HepG2 (cell line): ENCODE results near the gene HEBP1. TPM values are rescaled to one million over a fixed set of nuclear protein-coding genes. Genes with fewer than 3 reads are reported as not detected.

Experiments
- ATM ChIP-seq: fragments of 450-650 bp; IDR thresholded peaks from 2 replicates; pipeline ENCODE4 v1.7.1; 2017; ENCODE audit warnings: mild to moderate bottlenecking, borderline replicate concordance
- CBFB ChIP-seq: sonication (generic); formaldehyde crosslinking; IDR thresholded peaks from 2 replicates; pipeline ENCODE4 v1.4.0; 2020; ENCODE audit warnings: missing genetic modification reagents
- CCAR2 ChIP-seq: fragments of 200-400 bp; formaldehyde crosslinking; optimal IDR thresholded peaks from 2 replicates; pipeline ENCODE3; 2018; ENCODE audit warnings: low read depth, mild to moderate bottlenecking, low read length, moderate library complexity
- CCDC6 ChIP-seq: sonication (generic); formaldehyde crosslinking; IDR thresholded peaks from 2 replicates; pipeline ENCODE4 v1.8.1; 2022; ENCODE audit warnings: mild to moderate bottlenecking, missing genetic modification reagents, moderate library complexity
- ETV6 ChIP-seq: sonication (generic); formaldehyde crosslinking; conservative IDR thresholded peaks from 2 replicates; pipeline ENCODE4 v1.4.0; 2020; ENCODE audit warnings: missing genetic modification reagents
- FOXO1 ChIP-seq: sonication (generic); formaldehyde crosslinking; IDR thresholded peaks from 2 replicates; pipeline ENCODE4 v1.4.0; 2020; ENCODE audit warnings: missing genetic modification reagents
- MEIS2 ChIP-seq: sonication (generic); formaldehyde crosslinking; IDR thresholded peaks from 2 replicates; pipeline ENCODE4 v1.9.0; 2021; ENCODE audit warnings: mild to moderate bottlenecking, missing genetic modification reagents
- MTA1 ChIP-seq: sonication (generic); formaldehyde crosslinking; IDR thresholded peaks from 2 replicates; pipeline ENCODE4 v1.4.0; 2020; ENCODE audit warnings: missing genetic modification reagents, mild to moderate bottlenecking, borderline replicate concordance
- MYNN ChIP-seq: sonication (generic); formaldehyde crosslinking; IDR thresholded peaks from 2 replicates; pipeline ENCODE4 v1.4.0; 2020; ENCODE audit warnings: mild to moderate bottlenecking, low read depth, missing genetic modification reagents
- RAD21 ChIP-seq: fragments of 450-650 bp; formaldehyde crosslinking; IDR thresholded peaks from 2 replicates; pipeline ENCODE4 v1.5.0; 2020; ENCODE audit warnings: mild to moderate bottlenecking
- RARG ChIP-seq: sonication (generic); formaldehyde crosslinking; IDR thresholded peaks from 2 replicates; pipeline ENCODE4 v1.4.0; 2020; ENCODE audit warnings: low read depth, mild to moderate bottlenecking, missing genetic modification reagents
- RFX3 ChIP-seq: IDR thresholded peaks from 2 replicates; pipeline ENCODE4 v1.6.1; 2016; ENCODE audit warnings: missing biosample characterization, missing genetic modification reagents
- SIX1 ChIP-seq: sonication (generic); formaldehyde crosslinking; IDR thresholded peaks from 2 replicates; pipeline ENCODE4 v1.4.0; 2020; ENCODE audit warnings: missing genetic modification reagents, borderline replicate concordance
- SMARCE1 ChIP-seq: fragments of 450-650 bp; IDR thresholded peaks from 2 replicates; pipeline ENCODE4 v1.6.1; 2017; ENCODE audit warnings: borderline replicate concordance
- SNRNP70 ChIP-seq: fragments of 200-400 bp; formaldehyde crosslinking; IDR thresholded peaks from 2 replicates; pipeline ENCODE4 v1.6.1; 2017; ENCODE audit warnings: mild to moderate bottlenecking, low read depth, low read length, moderate library complexity
- ZKSCAN5 ChIP-seq: sonication (generic); formaldehyde crosslinking; IDR thresholded peaks from 2 replicates; pipeline ENCODE4 v1.5.1; 2020; ENCODE audit warnings: mild to moderate bottlenecking, missing genetic modification reagents
- ZNF207 ChIP-seq: fragments of 450-650 bp; IDR thresholded peaks from 2 replicates; pipeline ENCODE4 v1.6.1; 2016; ENCODE audit warnings: antibody characterized with exemption, borderline replicate concordance
- ZNF644 ChIP-seq: IDR thresholded peaks from 2 replicates; pipeline ENCODE4 v1.6.1; 2016; ENCODE audit warnings: low read depth
- ZNF724P ChIP-seq: sonication (generic); formaldehyde crosslinking; IDR thresholded peaks from 2 replicates; pipeline ENCODE4 v1.8.0; 2022; ENCODE audit warnings: missing genetic modification reagents, borderline replicate concordance
- ZNF773 ChIP-seq: sonication (generic); formaldehyde crosslinking; IDR thresholded peaks from 2 replicates; pipeline ENCODE4 v1.4.0; 2020; ENCODE audit warnings: missing genetic modification reagents, borderline replicate concordance
- ZNF83 ChIP-seq: sonication (generic); formaldehyde crosslinking; IDR thresholded peaks from 2 replicates; pipeline ENCODE4 v1.4.0; 2020; ENCODE audit warnings: missing genetic modification reagents, mild to moderate bottlenecking, borderline replicate concordance
- ZSCAN12 ChIP-seq: sonication (generic); formaldehyde crosslinking; IDR thresholded peaks from 2 replicates; pipeline ENCODE4 v1.9.0; 2021; ENCODE audit warnings: mild to moderate bottlenecking, missing genetic modification reagents
- ZSCAN30 ChIP-seq: sonication (generic); formaldehyde crosslinking; IDR thresholded peaks from 2 replicates; pipeline ENCODE4 v1.5.0; 2020; ENCODE audit warnings: mild to moderate bottlenecking, missing genetic modification reagents
- polyA plus RNA-seq, 8 experiments: library from polyadenylated mRNA; depleted of rRNA in 3 of 8; stranded (reverse) in 7 of 8; unstranded in 1 of 8; fragments of >200 nt; fragmentation: Illumina TruSeq in 4 of 8; extraction: Trizol in 4 of 8; gene quantifications; 2 replicates each; pipeline versions ENCODE4 v1.2.1 to v1.2.3, GENCODE V29; 2011 to 2016; ENCODE audit warnings: low read depth in 4 of 8, missing spikeins in 1 of 8, mixed read lengths in 1 of 8; ENCODE audit not compliant: insufficient read depth in 1 of 8
- total RNA-seq, 5 experiments: library from RNA; depleted of rRNA; stranded (reverse); fragments of >200 nt; fragmentation: Illumina TruSeq; extraction: Trizol; gene quantifications; 2 replicates each; pipeline ENCODE4 v1.2.3, GENCODE V29; 2016; ENCODE audit warnings: low read depth in 1 of 5
- TF ChIP-seq, protein P1 (sequence below): sonication (generic); formaldehyde crosslinking; conservative IDR thresholded peaks from 2 replicates; pipeline ENCODE4 v1.5.0; 2020; ENCODE audit warnings: missing genetic modification reagents
- TF ChIP-seq, protein P2 (sequence below): sonication (generic); formaldehyde crosslinking; IDR thresholded peaks from 2 replicates; pipeline ENCODE4 v1.4.0; 2020; ENCODE audit warnings: mild to moderate bottlenecking, low read depth, missing genetic modification reagents
- TF ChIP-seq, protein P3 (sequence below): sonication (generic); formaldehyde crosslinking; IDR thresholded peaks from 2 replicates; pipeline ENCODE4 v1.9.0; 2021; ENCODE audit warnings: missing genetic modification reagents, borderline replicate concordance
- TF ChIP-seq, protein P4 (sequence below): sonication (generic); formaldehyde crosslinking; IDR thresholded peaks from 2 replicates; pipeline ENCODE4 v1.8.1; 2023; ENCODE audit warnings: mild to moderate bottlenecking, missing genetic modification reagents

HEBP1 gene
- total and polyA plus RNA-seq, 2 of the 13 experiments (the other 11 are each of a cell fraction or from before 2014, with no cell fraction given) = 7.8 to 9.4 TPM

DNA sequence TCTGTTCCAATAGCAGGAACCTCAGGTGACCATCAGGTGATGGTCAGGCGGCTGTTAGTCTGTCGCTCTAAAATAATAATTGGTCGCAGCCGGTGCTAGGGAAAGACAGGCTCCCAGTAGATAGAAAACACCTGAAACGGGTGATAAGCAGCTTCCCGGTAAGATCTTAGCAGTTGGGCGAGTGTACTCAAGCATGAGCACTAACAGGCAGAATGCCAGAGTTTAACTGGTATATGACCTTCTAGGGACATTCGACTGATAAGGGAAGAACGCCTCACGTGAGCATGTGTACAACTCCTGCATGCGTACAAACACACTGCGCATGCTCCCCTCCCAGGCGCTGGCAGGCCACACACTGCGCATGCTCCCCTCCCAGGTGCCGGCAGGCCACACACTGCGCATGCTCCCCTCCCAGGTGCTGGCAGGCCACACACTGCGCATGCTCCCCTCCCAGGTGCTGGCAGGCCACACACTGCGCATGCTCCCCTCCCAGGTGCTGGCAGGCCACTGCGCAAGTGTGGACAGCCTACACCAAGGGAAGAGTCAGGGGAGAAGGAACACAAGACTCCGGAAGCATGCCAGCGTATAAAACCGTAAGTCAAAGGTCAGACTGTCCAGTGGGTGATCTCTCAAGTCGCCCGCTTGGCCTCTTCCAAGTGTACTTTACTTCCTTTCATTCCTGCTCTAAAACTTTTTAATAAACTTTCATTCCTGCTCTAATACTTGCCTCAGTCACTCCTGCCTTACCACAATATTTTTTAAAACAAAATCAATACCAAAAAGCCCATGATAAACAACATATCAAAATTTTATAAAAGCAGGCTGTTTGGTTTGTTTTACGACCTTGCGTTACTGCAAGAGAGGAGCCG lies 72.6 kb downstream of the HEBP1 start (continued):
- TF ChIP-seq, protein P1, sequence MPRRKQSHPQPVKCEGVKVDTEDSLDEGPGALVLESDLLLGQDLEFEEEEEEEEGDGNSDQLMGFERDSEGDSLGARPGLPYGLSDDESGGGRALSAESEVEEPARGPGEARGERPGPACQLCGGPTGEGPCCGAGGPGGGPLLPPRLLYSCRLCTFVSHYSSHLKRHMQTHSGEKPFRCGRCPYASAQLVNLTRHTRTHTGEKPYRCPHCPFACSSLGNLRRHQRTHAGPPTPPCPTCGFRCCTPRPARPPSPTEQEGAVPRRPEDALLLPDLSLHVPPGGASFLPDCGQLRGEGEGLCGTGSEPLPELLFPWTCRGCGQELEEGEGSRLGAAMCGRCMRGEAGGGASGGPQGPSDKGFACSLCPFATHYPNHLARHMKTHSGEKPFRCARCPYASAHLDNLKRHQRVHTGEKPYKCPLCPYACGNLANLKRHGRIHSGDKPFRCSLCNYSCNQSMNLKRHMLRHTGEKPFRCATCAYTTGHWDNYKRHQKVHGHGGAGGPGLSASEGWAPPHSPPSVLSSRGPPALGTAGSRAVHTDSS (CRISPR knock-in tag) = no peak
- TF ChIP-seq SIX1 (CRISPR knock-in tag) (no peak), CCDC6 (CRISPR knock-in tag) (no peak), RFX3 (CRISPR knock-in tag) (no peak), ZNF724P (CRISPR knock-in tag) (no peak), FOXO1 (CRISPR knock-in tag) (no peak; the same call in 1 of the 2 replicates), MEIS2 (peak; percentile 66), ZNF207 (no peak), ZSCAN12 (CRISPR knock-in tag) (no peak), SMARCE1 (no peak), SNRNP70 (no peak), MTA1 (CRISPR knock-in tag) (no peak), ZSCAN30 (no peak), RAD21 (CRISPR knock-in tag) (no peak), ZNF644 (CRISPR knock-in tag) (no peak), ATM (no peak), ETV6 (CRISPR knock-in tag) (no peak), CBFB (CRISPR knock-in tag) (no peak), CCAR2 (no peak), ZKSCAN5 (CRISPR knock-in tag) (no peak), ZNF83 (no peak), ZNF773 (CRISPR knock-in tag) (no peak), MYNN (no peak), RARG (CRISPR knock-in tag) (no peak)
- TF ChIP-seq, protein P2, sequence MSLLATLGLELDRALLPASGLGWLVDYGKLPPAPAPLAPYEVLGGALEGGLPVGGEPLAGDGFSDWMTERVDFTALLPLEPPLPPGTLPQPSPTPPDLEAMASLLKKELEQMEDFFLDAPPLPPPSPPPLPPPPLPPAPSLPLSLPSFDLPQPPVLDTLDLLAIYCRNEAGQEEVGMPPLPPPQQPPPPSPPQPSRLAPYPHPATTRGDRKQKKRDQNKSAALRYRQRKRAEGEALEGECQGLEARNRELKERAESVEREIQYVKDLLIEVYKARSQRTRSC (CRISPR knock-in tag) = no peak
- TF ChIP-seq, protein P3, sequence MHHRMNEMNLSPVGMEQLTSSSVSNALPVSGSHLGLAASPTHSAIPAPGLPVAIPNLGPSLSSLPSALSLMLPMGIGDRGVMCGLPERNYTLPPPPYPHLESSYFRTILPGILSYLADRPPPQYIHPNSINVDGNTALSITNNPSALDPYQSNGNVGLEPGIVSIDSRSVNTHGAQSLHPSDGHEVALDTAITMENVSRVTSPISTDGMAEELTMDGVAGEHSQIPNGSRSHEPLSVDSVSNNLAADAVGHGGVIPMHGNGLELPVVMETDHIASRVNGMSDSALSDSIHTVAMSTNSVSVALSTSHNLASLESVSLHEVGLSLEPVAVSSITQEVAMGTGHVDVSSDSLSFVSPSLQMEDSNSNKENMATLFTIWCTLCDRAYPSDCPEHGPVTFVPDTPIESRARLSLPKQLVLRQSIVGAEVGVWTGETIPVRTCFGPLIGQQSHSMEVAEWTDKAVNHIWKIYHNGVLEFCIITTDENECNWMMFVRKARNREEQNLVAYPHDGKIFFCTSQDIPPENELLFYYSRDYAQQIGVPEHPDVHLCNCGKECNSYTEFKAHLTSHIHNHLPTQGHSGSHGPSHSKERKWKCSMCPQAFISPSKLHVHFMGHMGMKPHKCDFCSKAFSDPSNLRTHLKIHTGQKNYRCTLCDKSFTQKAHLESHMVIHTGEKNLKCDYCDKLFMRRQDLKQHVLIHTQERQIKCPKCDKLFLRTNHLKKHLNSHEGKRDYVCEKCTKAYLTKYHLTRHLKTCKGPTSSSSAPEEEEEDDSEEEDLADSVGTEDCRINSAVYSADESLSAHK = no peak
- TF ChIP-seq, protein P4, sequence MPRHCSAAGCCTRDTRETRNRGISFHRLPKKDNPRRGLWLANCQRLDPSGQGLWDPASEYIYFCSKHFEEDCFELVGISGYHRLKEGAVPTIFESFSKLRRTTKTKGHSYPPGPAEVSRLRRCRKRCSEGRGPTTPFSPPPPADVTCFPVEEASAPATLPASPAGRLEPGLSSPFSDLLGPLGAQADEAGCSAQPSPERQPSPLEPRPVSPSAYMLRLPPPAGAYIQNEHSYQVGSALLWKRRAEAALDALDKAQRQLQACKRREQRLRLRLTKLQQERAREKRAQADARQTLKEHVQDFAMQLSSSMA = no peak; the same call in 1 of the 2 replicates
